HepG2 (cell line): Measurements from ENCODE around the gene TFPI. TPM values are rescaled to one million over a fixed set of nuclear protein-coding genes. Genes with fewer than 3 reads are reported as not detected.
A peak's percentile ranks its signal among the peaks of the same experiment; 100 is the strongest.

Experiments
- HMGXB3 ChIP-seq: sonication (generic); formaldehyde crosslinking; IDR thresholded peaks from 2 replicates; pipeline ENCODE4 v1.4.0; 2020; ENCODE audit warnings: missing genetic modification reagents, borderline replicate concordance
- HNF4A ChIP-seq: sonication (generic); formaldehyde crosslinking; IDR thresholded peaks from 2 replicates; pipeline ENCODE4 v1.4.0; 2020; ENCODE audit warnings: missing genetic modification reagents
- KLF6 ChIP-seq: IDR thresholded peaks from 2 replicates; pipeline ENCODE4 v1.8.0; 2016; ENCODE audit warnings: missing biosample characterization, missing genetic modification reagents
- MED1 ChIP-seq: sonication (generic); formaldehyde crosslinking; IDR thresholded peaks from 2 replicates; pipeline ENCODE4 v1.4.0; 2020; ENCODE audit warnings: missing genetic modification reagents
- MIXL1 ChIP-seq: IDR thresholded peaks from 2 replicates; pipeline ENCODE4 v1.6.1; 2016
- ONECUT2 ChIP-seq: sonication (generic); formaldehyde crosslinking; IDR thresholded peaks from 2 replicates; pipeline ENCODE4 v1.4.0; 2020; ENCODE audit warnings: missing genetic modification reagents
- RFXANK ChIP-seq: IDR thresholded peaks from 2 replicates; pipeline ENCODE4 v1.6.1; 2016
- SP5 ChIP-seq: IDR thresholded peaks from 2 replicates; pipeline ENCODE4 v1.6.1; 2016; ENCODE audit warnings: low read depth, borderline replicate concordance
- ZBTB7B ChIP-seq: sonication (generic); formaldehyde crosslinking; IDR thresholded peaks from 2 replicates; pipeline ENCODE4 v1.4.0; 2020; ENCODE audit warnings: missing genetic modification reagents
- polyA plus RNA-seq, 8 experiments: library from polyadenylated mRNA; depleted of rRNA in 3 of 8; stranded (reverse) in 7 of 8; unstranded in 1 of 8; fragments of >200 nt; fragmentation: Illumina TruSeq in 4 of 8; extraction: Trizol in 4 of 8; gene quantifications; 2 replicates each; pipeline versions ENCODE4 v1.2.1 to v1.2.3, GENCODE V29; 2011 to 2016; ENCODE audit warnings: low read depth in 4 of 8, missing spikeins in 1 of 8, mixed read lengths in 1 of 8; ENCODE audit not compliant: insufficient read depth in 1 of 8
- total RNA-seq, 5 experiments: library from RNA; depleted of rRNA; stranded (reverse); fragments of >200 nt; fragmentation: Illumina TruSeq; extraction: Trizol; gene quantifications; 2 replicates each; pipeline ENCODE4 v1.2.3, GENCODE V29; 2016; ENCODE audit warnings: low read depth in 1 of 5

TFPI gene
- total and polyA plus RNA-seq, 2 of the 13 experiments (the other 11 are each of a cell fraction or from before 2014, with no cell fraction given), result 301 to 436 TPM

GRCh38 chr2:187517750-187518361, 36.4 kb downstream of the TFPI start (continued):
- peak; percentile 64; the same call in 1 of the 2 replicates for TF ChIP-seq HMGXB3 (CRISPR knock-in tag)
- TF ChIP-seq MED1 (CRISPR knock-in tag), result peak; percentile 92
- 0 out of 2 replicates have a peak, but pooled peaks have one; percentile 15 for TF ChIP-seq HNF4A (CRISPR knock-in tag)
- peak; percentile 20; the same call in 1 of the 2 replicates for TF ChIP-seq SP5 (CRISPR knock-in tag)
- peak; percentile 88 for TF ChIP-seq ONECUT2 (CRISPR knock-in tag)
- 0 out of 2 replicates have a peak, but pooled peaks have one; percentile 1 for TF ChIP-seq RFXANK
- TF ChIP-seq KLF6 (CRISPR knock-in tag), result peak; percentile 39; the same call in 1 of the 2 replicates
- TF ChIP-seq MIXL1, result peak; percentile 64; the same call in 1 of the 2 replicates
- TF ChIP-seq ZBTB7B, result peak; percentile 46; the same call in 1 of the 2 replicates
